Transverse colon (tissue), 4 donors: Measurements from ENCODE around the gene ST3GAL3. TPM values are rescaled to one million over a fixed set of nuclear protein-coding genes. Genes with fewer than 3 reads are reported as not detected.

Experiments
- DNase-seq: peaks from one replicate; pipeline ENCODE4 v3.0.0-alpha.2; 2019
- H3K27ac ChIP-seq, 4 donors: fragments of 200-600 bp; sonication (generic); 2 replicates each; pipeline ENCODE4 v1.5.1; 2016 to 2018; ENCODE audit warnings: inconsistent platforms in 4 of 4
- H3K27me3 ChIP-seq: fragments of 200-600 bp; sonication (generic); 2 replicates; pipeline ENCODE4 v1.5.1; 2017; ENCODE audit warnings: inconsistent platforms
- H3K36me3 ChIP-seq, 4 donors: fragments of 200-600 bp; sonication (generic); 2 replicates each; pipeline ENCODE4 v1.5.1; 2017 to 2019; ENCODE audit warnings: inconsistent platforms in 4 of 4
- H3K4me1 ChIP-seq, 4 donors: fragments of 200-600 bp; sonication (generic); 2 replicates each; pipeline ENCODE4 v1.5.1; 2017 to 2020; ENCODE audit warnings: inconsistent platforms in 4 of 4
- H3K4me3 ChIP-seq, 4 donors: fragments of 200-600 bp; sonication (generic); 1 replicate in 1 of 4; 2 replicates in 3 of 4; pipeline versions ENCODE4 v1.5.1 to v1.6.1; 2017 to 2019; ENCODE audit warnings: inconsistent platforms in 4 of 4
- H3K9me3 ChIP-seq, 2 donors: fragments of 200-600 bp; sonication (generic); 2 replicates each; pipeline ENCODE4 v1.5.1; 2017 to 2019; ENCODE audit warnings: inconsistent platforms in 2 of 2
- CTCF ChIP-seq, 5 experiments: fragments of 200-600 bp in 3 of 5; fragments of 450-650 bp in 2 of 5; sonication (generic) in 3 of 5; IDR thresholded peaks; 1 replicate in 2 of 5; 2 replicates in 3 of 5; pipeline ENCODE4 v1.5.1; 2016 to 2017; ENCODE audit warnings: antibody characterized with exemption in 5 of 5, inconsistent platforms in 3 of 5, mild to moderate bottlenecking in 2 of 5, moderate library complexity in 1 of 5
- EP300 ChIP-seq: sonication (generic); formaldehyde crosslinking; IDR thresholded peaks from one replicate; pipeline ENCODE4 v1.6.1; 2017; ENCODE audit warnings: antibody characterized with exemption, low read depth
- POLR2A ChIP-seq: fragments of 450-650 bp; IDR thresholded peaks from one replicate; pipeline ENCODE4 v1.6.1; 2016; ENCODE audit warnings: antibody characterized with exemption, mild to moderate bottlenecking, moderate library complexity
- POLR2AphosphoS5 ChIP-seq, 3 donors: sonication (generic); formaldehyde crosslinking; IDR thresholded peaks; one replicate each; pipeline ENCODE4 v1.6.1; 2016; ENCODE audit warnings: antibody characterized with exemption in 3 of 3
- WGBS, 2 donors: methylation state at CpG; one replicate each; pipeline ENCODE4 v1.1.5; 2018; ENCODE audit warnings: low coverage in 1 of 2; 5-methylcytosine and 5-hydroxymethylcytosine counted together
- in situ Hi-C, 4 donors: fragments of 200-750 bp; cut with MboI; loops; one replicate each; pipeline versions ENCODE4 v1.15.0 to v1.15.1; 2017; ENCODE audit warnings: low sequenced_read_pairs in 3 of 4, low pct_ligation_motif_present in 1 of 4, low pct_unique_long_range_greater_than_20kb in 1 of 4
- intact Hi-C: fragments of 100-400 bp; cut with DNase I; formaldehyde crosslinking; loops from one replicate; pipeline ENCODE4 v1.15.1; 2023; ENCODE audit warnings: low total_unique reads
- total RNA-seq, 4 donors: library from RNA; depleted of rRNA; stranded (reverse); fragments of >200 nt; gene quantifications; one replicate each; pipeline ENCODE4 v1.1.0, GENCODE V29; 2016

Gene ST3GAL3
- total RNA-seq, 4 donors from 2014 or later = 4.8 to 23.9 (median 9.7) TPM

GRCh38 chr1:43947061-43947873, 239.9 kb downstream of the ST3GAL3 start:
- Histone ChIP-seq H3K36me3 (no peaks in the 10 kb centered on the region), H3K27ac (peak overlapping the region; percentile 88 to 93 (median 90)), H3K9me3 (no peaks in the 10 kb centered on the region), H3K4me1 (peaks cover 14 to 40% (median 23%) of the 10 kb centered on the region in 4 donors), H3K27me3 (no peaks in the 10 kb centered on the region), H3K4me3 (peak overlapping the region; percentile 70 to 83 (median 74))
- TF ChIP-seq CTCF (IDR thresholded peaks at IDR 0.05) = no peak
- TF ChIP-seq EP300 = no peak
- TF ChIP-seq POLR2AphosphoS5 (IDR thresholded peaks at IDR 0.05) = no peak
- TF ChIP-seq POLR2A = no peak
- in situ Hi-C loops = loop anchor here in 1 of 4 donors (25.0 kb wide), 1 partner anchor 410 kb away; the partner anchor contains the start of gene PTPRF
- 5% methylated on average over 25 of the region's 27 CpGs; no CpG with 5 or more reads in 1 of the 2 donors for WGBS, 2 donors
- no peak for DNase-seq
- intact Hi-C loops = no loop called here

- Histone ChIP-seq H3K27me3 (no peaks in the 10 kb centered on the region), H3K4me3 (peak overlapping the region in 3 of 4 donors; percentile 70 to 76 (median 71)), H3K36me3 (no peaks in the 10 kb centered on the region), H3K9me3 (no peaks in the 10 kb centered on the region), H3K27ac (peak overlapping the region in 1 of 4 donors; percentile 91), H3K4me1 (peaks cover 14 to 37% (median 23%) of the 10 kb centered on the region in 4 donors)
- 30 to 48% methylated on average over 2 to 3 of the region's 3 CpGs for WGBS, 2 donors
- in situ Hi-C loops = loop anchor here in 1 of 4 donors (25.0 kb wide), 1 partner anchor 411 kb away; the partner anchor contains the start of gene PTPRF
- intact Hi-C loops = no loop called here
- TF ChIP-seq CTCF (IDR thresholded peaks at IDR 0.05) (no peak), POLR2A (no peak), EP300 (no peak), POLR2AphosphoS5 (IDR thresholded peaks at IDR 0.05) (no peak)
- DNase-seq = no peak
Observed at GRCh38 chr1:43947874-43948437, 240.6 kb downstream of the ST3GAL3 start.

- Histone ChIP-seq H3K27ac (no peak overlapping the region), H3K27me3 (no peaks in the 10 kb centered on the region), H3K36me3 (no peaks in the 10 kb centered on the region), H3K4me1 (peaks cover 14 to 34% (median 23%) of the 10 kb centered on the region in 4 donors), H3K4me3 (no peak overlapping the region), H3K9me3 (no peaks in the 10 kb centered on the region)
- TF ChIP-seq POLR2AphosphoS5 (IDR thresholded peaks at IDR 0.05) (peak in 2 of 3 donors; percentile 45 to 48), POLR2A (no peak), CTCF (IDR thresholded peaks at IDR 0.05) (no peak), EP300 (no peak)
- no peak for DNase-seq
- in situ Hi-C loops (loop anchor here in 1 of 4 donors (25.0 kb wide), 1 partner anchor 412 kb away; the partner anchor contains the start of gene PTPRF), intact Hi-C loops (no loop called here)
- WGBS, 2 donors = 83% methylated on average over 11 of the region's 13 CpGs; no CpG with 5 or more reads in 1 of the 2 donors
Observed at GRCh38 chr1:43949678-43950077, 242.3 kb downstream of the ST3GAL3 start.
